Measurements from ENCODE around the gene MBP. TPM values are rescaled to one million over a fixed set of nuclear protein-coding genes. Genes with fewer than 3 reads are reported as not detected.
"Not testable (repeated sequence)": the region's sequence is repeated elsewhere in the genome, so short reads cannot be mapped to it uniquely, and the experiment has no call there.

MBP gene
- total RNA-seq, 1 experiment from 2014 or later = 65.2 TPM

GRCh38 chr18:77002496-77002895 is 130.1 kb downstream of the MBP start:
- no peak for DNase-seq (ENCODE audit: low read depth, low spot score)
- in situ Hi-C loops (cut with HindIII; ENCODE audit: low pct_unique_long_range_greater_than_20kb, low sequenced_read_pairs) = no loop called here

GRCh38 chr18:77001979-77002378 is 130.6 kb downstream of the MBP start:
- in situ Hi-C loops (cut with HindIII; ENCODE audit: low pct_unique_long_range_greater_than_20kb, low sequenced_read_pairs) = no loop called here
- DNase-seq (ENCODE audit: low read depth, low spot score) = no peak

DNA sequence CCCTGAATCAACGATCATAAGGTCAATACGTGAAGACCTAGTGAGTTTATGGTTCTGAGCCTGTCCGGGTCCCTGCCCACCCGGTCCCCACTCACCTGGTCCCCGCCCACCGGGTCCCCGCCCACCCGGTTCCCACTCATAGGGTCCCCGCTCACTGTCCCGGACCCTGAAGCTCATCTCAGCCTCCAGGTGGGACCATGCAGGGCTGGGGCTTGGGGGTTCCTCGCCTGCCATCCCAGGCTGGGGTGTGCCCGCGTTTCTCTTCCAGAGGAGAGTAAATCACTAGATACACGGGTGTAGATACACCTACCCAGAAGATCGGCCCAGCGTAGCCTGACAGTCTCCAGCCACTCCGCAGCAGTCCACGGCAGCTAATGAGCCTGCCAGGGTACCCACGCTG is 131.5 kb downstream of the MBP start:
- in situ Hi-C loops (cut with HindIII; ENCODE audit: low pct_unique_long_range_greater_than_20kb, low sequenced_read_pairs) = no loop called here

DNA sequence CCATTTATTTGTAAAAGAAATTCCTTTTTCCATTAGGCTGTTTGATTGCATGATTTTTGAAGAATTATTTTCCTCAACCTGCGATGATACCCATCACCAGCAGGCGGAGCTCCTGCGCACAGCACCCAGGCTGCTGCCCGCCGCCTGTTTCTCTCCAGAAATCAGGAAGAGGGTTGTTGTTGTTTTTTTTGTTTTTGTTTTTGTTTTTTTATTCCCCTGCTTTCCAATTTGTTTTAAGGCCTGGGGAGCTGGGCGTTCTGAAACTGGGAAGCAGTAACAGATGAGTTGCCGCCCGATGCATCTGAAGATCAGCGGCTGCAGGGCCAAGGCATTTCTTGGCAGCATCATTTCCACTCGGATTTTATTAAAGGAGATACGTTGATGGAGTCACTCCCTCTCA is 132.1 kb downstream of the MBP start:
- in situ Hi-C loops (cut with HindIII; ENCODE audit: low pct_unique_long_range_greater_than_20kb, low sequenced_read_pairs) = no loop called here
- peak; percentile 54 for DNase-seq (ENCODE audit: low read depth, low spot score)

More for the DNA sequence above, 131.5 kb downstream of the MBP start:
- no peak for DNase-seq (ENCODE audit: low read depth, low spot score)

GRCh38 chr18:76999077-76999476 is 133.5 kb downstream of the MBP start:
- DNase-seq (ENCODE audit: low read depth, low spot score) = no peak
- in situ Hi-C loops (cut with HindIII; ENCODE audit: low pct_unique_long_range_greater_than_20kb, low sequenced_read_pairs) = no loop called here

DNA sequence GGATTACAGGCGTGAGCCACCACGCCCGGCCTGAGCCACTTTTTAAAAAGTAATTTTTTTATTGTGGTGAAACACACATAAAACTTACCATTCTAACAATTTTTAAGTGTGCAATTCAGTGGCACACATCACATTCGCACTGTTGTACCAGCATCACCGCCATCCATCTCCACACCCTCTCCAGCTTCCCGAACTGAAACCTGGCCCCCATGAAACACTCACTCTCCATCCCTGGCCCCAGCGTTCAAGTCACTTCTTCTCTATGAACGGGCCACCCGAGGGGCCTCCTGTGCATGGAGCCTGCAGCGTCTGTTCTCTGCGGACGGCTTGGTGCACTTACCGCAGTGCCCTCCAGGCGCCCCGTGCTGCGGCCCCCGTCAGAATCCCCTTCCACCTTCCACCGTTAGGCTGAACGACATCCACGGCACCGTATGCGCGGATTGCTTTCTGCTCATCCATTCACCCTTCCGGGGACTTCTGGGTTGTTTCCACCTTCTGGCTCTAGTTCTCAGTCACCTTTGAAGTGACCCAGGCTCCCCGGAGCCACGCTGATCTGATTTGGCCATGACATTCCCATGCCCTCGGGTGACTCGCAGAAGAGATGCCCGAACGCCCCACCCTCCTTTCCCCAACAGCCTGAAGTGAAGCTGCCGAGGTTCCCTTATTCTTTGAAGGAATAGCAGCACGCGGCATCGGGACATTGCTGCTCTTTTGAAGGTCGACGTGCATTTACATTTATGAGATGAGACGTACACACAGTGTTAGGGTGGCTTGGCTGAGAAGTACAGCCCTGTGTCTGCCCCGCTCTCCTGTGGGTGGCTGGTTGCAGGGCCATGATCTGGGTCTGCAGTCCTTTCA is 134.4 kb downstream of the MBP start:
- in situ Hi-C loops (cut with HindIII; ENCODE audit: low pct_unique_long_range_greater_than_20kb, low sequenced_read_pairs) = no loop called here
- no peak for DNase-seq (ENCODE audit: low read depth, low spot score)

GRCh38 chr18:76996429-76996828 is 136.2 kb downstream of the MBP start:
- DNase-seq (ENCODE audit: low read depth, low spot score) = no peak
- in situ Hi-C loops (cut with HindIII; ENCODE audit: low pct_unique_long_range_greater_than_20kb, low sequenced_read_pairs) = no loop called here

GRCh38 chr18:76995896-76996295 is 136.7 kb downstream of the MBP start:
- no peak for DNase-seq (ENCODE audit: low read depth, low spot score)
- in situ Hi-C loops (cut with HindIII; ENCODE audit: low pct_unique_long_range_greater_than_20kb, low sequenced_read_pairs) = no loop called here

DNA sequence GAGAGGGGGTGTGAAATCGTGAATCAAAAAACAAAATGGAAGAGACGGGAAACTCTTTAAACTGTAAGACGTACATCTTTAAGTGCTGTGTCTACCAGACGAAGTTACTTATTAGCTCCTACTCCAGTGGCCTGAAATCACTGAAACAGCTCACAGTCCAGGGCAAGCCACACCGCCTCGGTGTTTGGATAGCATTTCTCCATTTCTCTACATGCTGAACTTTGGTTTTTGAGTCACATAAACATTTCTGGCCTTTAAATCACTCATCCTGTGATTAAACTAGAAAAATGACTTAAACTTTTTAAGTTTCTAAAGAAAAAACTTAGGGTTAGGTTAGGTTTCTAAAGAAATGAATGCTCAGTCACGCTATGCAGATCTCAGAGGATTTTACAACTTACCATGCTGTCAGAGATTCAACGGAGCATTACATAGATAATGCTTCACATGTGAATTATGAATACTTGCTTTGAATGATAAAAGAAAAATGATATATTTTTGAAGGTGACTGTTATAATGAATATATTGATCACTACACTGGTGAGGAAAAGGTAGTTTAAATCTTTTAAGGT is 138.4 kb downstream of the MBP start:
- in situ Hi-C loops (cut with HindIII; ENCODE audit: low pct_unique_long_range_greater_than_20kb, low sequenced_read_pairs) = no loop called here
- DNase-seq (ENCODE audit: low read depth, low spot score) = no peak

DNA sequence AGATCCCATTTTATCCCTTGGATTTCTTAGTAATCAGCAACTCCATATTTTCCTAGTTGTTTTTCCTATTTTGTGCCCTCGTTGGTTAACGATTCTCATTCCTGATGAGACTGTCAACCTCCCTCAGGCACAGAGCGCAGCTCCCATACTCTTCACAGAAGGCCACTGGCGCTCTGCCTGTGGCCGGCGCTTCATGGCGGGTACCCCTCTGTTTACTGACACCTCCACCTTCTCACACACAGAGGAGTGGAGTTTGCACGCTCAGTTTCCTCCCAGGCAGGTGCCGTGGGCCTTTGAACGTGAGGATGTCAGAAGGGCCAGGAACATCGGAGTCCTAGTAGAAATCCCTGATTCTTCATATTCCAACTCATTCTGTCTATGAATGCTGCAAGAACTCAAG is 139.0 kb downstream of the MBP start:
- in situ Hi-C loops (cut with HindIII; ENCODE audit: low pct_unique_long_range_greater_than_20kb, low sequenced_read_pairs) = no loop called here

DNA sequence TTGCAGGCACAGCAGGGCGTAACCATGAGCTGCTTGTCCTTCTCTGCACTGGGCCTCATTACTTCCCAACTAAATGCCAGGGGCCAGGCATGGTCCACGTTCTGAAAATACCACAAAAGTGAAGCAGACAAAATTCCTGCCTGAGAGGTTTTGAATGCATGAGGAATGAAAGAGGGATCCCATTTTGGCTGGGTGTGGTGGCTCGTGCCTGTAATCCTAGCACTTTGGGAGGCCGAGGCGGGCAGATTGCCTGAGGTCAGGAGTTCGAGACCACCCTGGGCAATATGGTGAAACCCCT is 139.5 kb downstream of the MBP start:
- in situ Hi-C loops (cut with HindIII; ENCODE audit: low pct_unique_long_range_greater_than_20kb, low sequenced_read_pairs) = no loop called here
- DNase-seq (ENCODE audit: low read depth, low spot score) = no peak

More for the DNA sequence above, 139.0 kb downstream of the MBP start:
- no peak for DNase-seq (ENCODE audit: low read depth, low spot score)

GRCh38 chr18:76992226-76993084 is 140.1 kb downstream of the MBP start:
- in situ Hi-C loops (cut with HindIII; ENCODE audit: low pct_unique_long_range_greater_than_20kb, low sequenced_read_pairs) = no loop called here
- no peak for DNase-seq (ENCODE audit: low read depth, low spot score)

DNA sequence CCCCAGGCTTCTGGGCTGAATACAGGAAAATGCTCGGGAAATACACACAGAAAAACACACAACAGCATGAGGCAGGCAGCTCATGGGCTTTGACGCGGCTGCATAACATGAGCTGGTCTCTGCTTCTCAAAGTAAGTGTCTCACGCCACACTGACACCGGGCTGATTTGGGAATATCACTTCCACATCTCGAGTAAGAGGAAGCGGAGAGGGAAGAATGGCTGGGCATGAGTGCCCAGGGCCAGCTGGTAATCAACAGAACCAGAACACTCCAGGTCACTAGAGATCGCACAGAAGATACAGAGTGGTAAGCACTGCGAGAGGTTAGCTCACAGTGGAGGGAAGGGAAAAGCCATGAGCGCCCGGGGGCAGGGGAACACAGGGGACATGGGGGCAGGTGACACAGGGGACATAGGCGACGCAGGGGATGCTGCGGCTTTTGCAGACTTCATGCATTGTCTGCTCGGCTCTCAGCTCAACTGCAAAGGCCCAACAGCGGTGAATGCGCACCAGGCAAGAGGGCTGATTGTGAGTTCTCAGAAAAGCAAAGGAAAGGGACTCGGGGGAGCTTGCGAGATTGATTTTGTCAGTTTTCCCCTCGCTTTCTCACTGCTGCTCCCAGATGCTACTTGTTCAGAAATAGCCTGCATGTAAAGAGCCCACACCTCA is 141.4 kb downstream of the MBP start:
- in situ Hi-C loops (cut with HindIII; ENCODE audit: low pct_unique_long_range_greater_than_20kb, low sequenced_read_pairs) = no loop called here
- DNase-seq (ENCODE audit: low read depth, low spot score) = no peak

DNA sequence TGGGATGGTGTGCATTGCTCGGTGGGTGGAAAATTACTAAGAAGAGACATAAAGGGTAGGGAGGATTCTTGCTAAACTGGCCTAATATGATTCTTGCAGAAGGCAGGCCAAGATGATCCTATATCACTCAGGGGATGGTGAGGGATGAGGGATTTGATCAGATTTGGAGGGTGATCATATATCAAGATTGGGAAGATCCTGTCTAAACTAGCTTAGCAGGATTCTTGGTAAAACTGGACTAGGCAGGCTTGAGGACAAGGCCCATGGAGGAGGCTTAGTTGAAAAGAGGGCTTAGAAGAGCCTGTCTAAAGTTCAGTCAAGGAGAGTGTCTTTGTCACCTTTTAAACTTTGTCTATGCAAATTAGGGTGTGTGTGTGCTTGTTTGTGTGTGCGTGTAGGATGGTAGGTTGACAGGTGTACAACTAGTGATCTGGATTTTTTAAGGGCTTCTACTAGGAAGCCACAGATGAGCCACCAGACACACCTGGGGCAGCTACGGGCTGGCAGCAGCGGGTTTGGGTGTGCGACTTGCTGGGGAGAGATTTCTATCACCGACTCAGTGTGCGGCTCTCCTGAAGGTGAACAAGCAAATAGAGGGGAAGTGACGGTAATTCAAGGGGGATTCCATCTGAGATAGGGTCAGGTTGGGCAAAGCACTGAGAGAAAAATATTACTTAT is 142.1 kb downstream of the MBP start:
- DNase-seq (ENCODE audit: low read depth, low spot score); in situ Hi-C loops (cut with HindIII; ENCODE audit: low pct_unique_long_range_greater_than_20kb, low sequenced_read_pairs): not testable (repeated sequence)

DNA sequence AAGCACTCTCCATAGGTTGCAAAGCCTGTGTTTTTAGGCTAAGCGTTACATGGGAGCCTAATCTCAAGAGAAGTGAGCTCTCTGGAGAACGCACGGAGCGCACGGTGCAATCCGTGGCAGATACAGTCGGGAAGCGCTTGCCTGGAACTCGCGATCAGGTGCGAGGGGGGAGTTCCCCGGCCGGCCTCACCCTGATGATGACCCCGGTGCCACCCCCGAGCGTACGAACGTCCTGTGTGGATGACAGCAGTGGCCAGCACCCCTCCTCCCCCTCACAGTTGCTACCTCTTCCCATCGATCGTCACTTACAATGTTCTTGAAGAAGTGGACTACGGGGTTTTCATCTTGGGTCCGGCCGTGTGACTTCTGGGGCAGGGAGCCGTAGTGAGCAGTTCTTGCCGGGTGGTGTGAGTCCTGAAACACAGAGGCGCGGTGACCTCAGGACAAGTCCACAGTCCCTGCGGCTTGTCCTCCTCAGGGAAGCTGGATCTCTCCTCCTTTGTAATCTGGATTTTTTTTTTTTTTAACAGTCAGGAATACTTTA is 142.9 kb downstream of the MBP start:
- in situ Hi-C loops (cut with HindIII; ENCODE audit: low pct_unique_long_range_greater_than_20kb, low sequenced_read_pairs) = no loop called here

GRCh38 chr18:76988827-76989646 is 143.5 kb downstream of the MBP start:
- no peak for DNase-seq (ENCODE audit: low read depth, low spot score)
- in situ Hi-C loops (cut with HindIII; ENCODE audit: low pct_unique_long_range_greater_than_20kb, low sequenced_read_pairs) = no loop called here

More for the DNA sequence above, 142.9 kb downstream of the MBP start:
- DNase-seq (ENCODE audit: low read depth, low spot score) = no peak
